NT2/D1 (cell line): ENCODE results near the gene FBXO15.

Source experiments
- SUZ12 ChIP-seq: IDR thresholded peaks from 2 replicates; pipeline ENCODE4 v1.6.1; 2011; ENCODE audit not compliant: insufficient read length, insufficient read depth; ENCODE audit errors: extremely low read depth
- YY1 ChIP-seq: IDR thresholded peaks from 2 replicates; pipeline ENCODE4 v1.6.1; 2011; ENCODE audit not compliant: insufficient read length, insufficient read depth

DNA sequence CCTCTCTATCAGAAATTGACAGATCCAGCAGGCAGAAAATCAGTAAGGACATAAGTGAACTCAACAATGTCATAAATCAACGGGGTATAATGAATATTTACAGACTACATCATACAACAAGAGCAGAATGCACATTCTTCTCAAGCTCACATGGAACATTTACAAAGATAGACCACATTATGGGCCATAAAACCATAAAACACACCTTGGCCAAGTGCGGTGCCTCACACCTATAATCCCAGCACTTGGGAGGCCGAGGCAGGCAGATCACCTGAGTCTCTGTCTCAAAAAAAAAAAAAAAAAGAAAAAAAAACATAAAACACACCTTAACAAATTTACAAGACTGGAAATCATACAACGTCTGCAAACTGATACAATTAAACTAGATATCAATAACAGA lies 36.7 kb downstream of the FBXO15 start:
- TF ChIP-seq YY1: no peak
- no peak for TF ChIP-seq SUZ12
